HepG2 (cell line): ENCODE measurements around the gene RBM6. TPM values are rescaled to one million over a fixed set of nuclear protein-coding genes. Genes with fewer than 3 reads are reported as not detected.

Source experiments
- ATAC-seq: fragments of 200-7000 bp; cut with Tn5 transposase; 3 replicates; pipeline ENCODE4 v1.9.1; 2020; ENCODE audit warnings: mild to moderate bottlenecking, moderate library complexity
- BruUV-seq: library from RNA; stranded (reverse); fragments of 400-500 nt; replicated peaks from 2 replicates; lab custom pipeline; 2021; lab: Mats Ljungman, UMichigan
- CTCF ChIA-PET: fragments of 300-600 bp; formaldehyde crosslinking; extraction: SDS; loops from one replicate; lab custom pipeline; 2021; ENCODE audit warnings: low total read pairs, inconsistent platforms, low intra/inter-chr PET ratio; lab: Yijun Ruan, JAX
- POLR2A ChIA-PET: fragments of 350-600 bp; sonication (Branson Sonifier 250); formaldehyde crosslinking; loops from one replicate; lab custom pipeline; 2020; ENCODE audit warnings: antibody characterized with exemption, inconsistent platforms; lab: Yijun Ruan, JAX
- DNase-seq: peaks from one replicate; pipeline ENCODE4 v3.0.0-alpha.2; 2015; ENCODE audit warnings: low spot score
- FAIRE-seq: peaks from 3 replicates; lab custom pipeline; 2011; peaks lifted over from hg19 to GRCh38; lab: Jason Lieb, UNC
- H2AFZ ChIP-seq: one replicate; pipeline ENCODE4 v1.6.1; 2011; ENCODE audit warnings: low read length, inconsistent platforms
- H3K27ac ChIP-seq: fragments of 300-600 bp; 3 replicates; pipeline ENCODE4 v1.8.0; 2011; ENCODE audit warnings: mixed run types, mild to moderate bottlenecking, mixed read lengths, low read length, inconsistent platforms; ENCODE audit not compliant: insufficient read depth; ENCODE audit errors: extremely low read length
- H3K27me3 ChIP-seq, 2 experiments: fragments of 200-600 bp in 1 of 2; 2 replicates in 1 of 2; 3 replicates in 1 of 2; pipeline versions ENCODE4 v1.6.0 to v1.8.0; 2011; ENCODE audit warnings: low read length in 2 of 2, mild to moderate bottlenecking in 2 of 2, moderate library complexity in 2 of 2, inconsistent platforms in 1 of 2; ENCODE audit not compliant: insufficient read depth in 2 of 2, control insufficient read depth in 1 of 2
- H3K36me3 ChIP-seq, 2 experiments: fragments of 200-600 bp in 1 of 2; replicated peaks in 1 of 2; 2 replicates in 1 of 2; 3 replicates in 1 of 2; pipeline versions ENCODE4 v1.5.1 to v1.8.0; 2011; ENCODE audit warnings: low read length in 2 of 2, inconsistent platforms in 1 of 2; ENCODE audit not compliant: insufficient read depth in 2 of 2, control insufficient read depth in 1 of 2
- H3K4me1 ChIP-seq: 2 replicates; pipeline ENCODE4 v1.5.1; 2012; ENCODE audit warnings: low read length, inconsistent platforms; ENCODE audit not compliant: insufficient read depth
- H3K4me2 ChIP-seq: 2 replicates; pipeline ENCODE4 v1.6.0; 2011; ENCODE audit warnings: low read depth, low read length, inconsistent platforms
- H3K4me3 ChIP-seq, 3 experiments: fragments of 200-600 bp in 1 of 3; sonication (generic), shearing (Covaris generic) in 1 of 3; replicated peaks in 1 of 3; 2 replicates each; pipeline ENCODE4 v1.5.1; 2011 to 2016; ENCODE audit warnings: low read length in 3 of 3, inconsistent platforms in 2 of 3, low read depth in 2 of 3, mild to moderate bottlenecking in 2 of 3, control low read depth in 1 of 3, mixed read lengths in 1 of 3; ENCODE audit not compliant: insufficient read depth in 1 of 3
- H3K79me2 ChIP-seq: one replicate; pipeline ENCODE4 v1.6.1; 2011; ENCODE audit warnings: low read length, inconsistent platforms; ENCODE audit not compliant: insufficient read depth
- H3K9ac ChIP-seq: 2 replicates; pipeline ENCODE4 v1.6.0; 2011; ENCODE audit warnings: mild to moderate bottlenecking, low read depth, low read length, inconsistent platforms; ENCODE audit not compliant: insufficient read depth
- H3K9me3 ChIP-seq: 2 replicates; pipeline ENCODE4 v1.5.1; 2012; ENCODE audit warnings: mild to moderate bottlenecking, low read length
- H4K20me1 ChIP-seq: 2 replicates; pipeline ENCODE4 v1.6.0; 2011; ENCODE audit warnings: inconsistent platforms, mild to moderate bottlenecking, low read length, moderate library complexity; ENCODE audit not compliant: insufficient read depth
- ARHGAP35 ChIP-seq: sonication (generic); formaldehyde crosslinking; IDR thresholded peaks from 2 replicates; pipeline ENCODE4 v1.9.0; 2022; ENCODE audit warnings: mild to moderate bottlenecking, inconsistent platforms, moderate library complexity, missing genetic modification reagents, borderline replicate concordance
- BRF2 ChIP-seq: sonication (generic); formaldehyde crosslinking; IDR thresholded peaks from 2 replicates; pipeline ENCODE4 v1.8.1; 2022; ENCODE audit warnings: mild to moderate bottlenecking, missing genetic modification reagents
- CAMTA2 ChIP-seq: sonication (generic); formaldehyde crosslinking; IDR thresholded peaks from 2 replicates; pipeline ENCODE4 v1.4.0; 2020; ENCODE audit warnings: mild to moderate bottlenecking, missing genetic modification reagents, borderline replicate concordance
- CEBPB ChIP-seq: IDR thresholded peaks from 2 replicates; pipeline ENCODE4 v1.6.1; 2011; ENCODE audit warnings: low read depth, low read length, improper control_type of control experiment, borderline replicate concordance
- CEBPZ ChIP-seq: IDR thresholded peaks from 2 replicates; pipeline ENCODE4 v1.6.1; 2012; ENCODE audit warnings: low read length, improper control_type of control experiment
- DPF2 ChIP-seq: sonication (generic); formaldehyde crosslinking; IDR thresholded peaks from 2 replicates; pipeline ENCODE4 v1.4.0; 2020; ENCODE audit warnings: mild to moderate bottlenecking, low read depth, missing genetic modification reagents, borderline replicate concordance
- HHEX ChIP-seq: IDR thresholded peaks from 2 replicates; pipeline ENCODE4 v1.6.1; 2016; ENCODE audit warnings: control low read depth
- MAFF ChIP-seq: IDR thresholded peaks from 2 replicates; pipeline ENCODE4 v1.6.1; 2011; ENCODE audit warnings: low read depth, low read length, improper control_type of control experiment
- MED1 ChIP-seq: sonication (generic); formaldehyde crosslinking; IDR thresholded peaks from 2 replicates; pipeline ENCODE4 v1.4.0; 2020; ENCODE audit warnings: missing genetic modification reagents
- NFE2L1 ChIP-seq: sonication (generic); formaldehyde crosslinking; IDR thresholded peaks from 2 replicates; pipeline ENCODE4 v1.4.0; 2020; ENCODE audit warnings: missing genetic modification reagents, mild to moderate bottlenecking, borderline replicate concordance
- SAP130 ChIP-seq: IDR thresholded peaks from 2 replicates; pipeline ENCODE4 v1.6.1; 2016; ENCODE audit warnings: low read depth
- ZBTB4 ChIP-seq: sonication (generic); formaldehyde crosslinking; IDR thresholded peaks from 2 replicates; pipeline ENCODE4 v1.4.0; 2020; ENCODE audit warnings: missing genetic modification reagents, mild to moderate bottlenecking, borderline replicate concordance
- ZNF264 ChIP-seq: sonication (generic); formaldehyde crosslinking; IDR thresholded peaks from 2 replicates; pipeline ENCODE4 v1.4.0; 2020; ENCODE audit warnings: missing genetic modification reagents
- ZNF333 ChIP-seq: sonication (generic); formaldehyde crosslinking; IDR thresholded peaks from 2 replicates; pipeline ENCODE4 v1.4.0; 2020; ENCODE audit warnings: mild to moderate bottlenecking, missing genetic modification reagents, borderline replicate concordance
- ZNF562 ChIP-seq: sonication (generic); formaldehyde crosslinking; IDR thresholded peaks from 2 replicates; pipeline ENCODE4 v1.8.0; 2022; ENCODE audit warnings: missing genetic modification reagents, borderline replicate concordance
- ZSCAN21 ChIP-seq: sonication (generic); formaldehyde crosslinking; IDR thresholded peaks from 2 replicates; pipeline ENCODE4 v1.8.0; 2022; ENCODE audit warnings: mild to moderate bottlenecking, missing genetic modification reagents, moderate library complexity, borderline replicate concordance
- WGBS: methylation state at CpG from one replicate; pipeline ENCODE4 v1.1.6; 2017; ENCODE audit warnings: low lambda C conversion rate; 5-methylcytosine and 5-hydroxymethylcytosine counted together
- in situ Hi-C: cut with HindIII; loops from 2 replicates; pipeline ENCODE4 v1.10.0; 2017; ENCODE audit warnings: low pct_unique_long_range_greater_than_20kb; ENCODE audit not compliant: extremely low pct_ligation_motif_present
- intact Hi-C: fragments of 100-400 bp; cut with micrococcal nuclease; formaldehyde crosslinking; loops from one replicate; pipeline ENCODE4 v1.10.0; 2022; ENCODE audit not compliant: unreplicated experiment
- polyA plus RNA-seq, 8 experiments: library from polyadenylated mRNA; depleted of rRNA in 3 of 8; stranded (reverse) in 7 of 8; unstranded in 1 of 8; fragments of >200 nt; fragmentation: Illumina TruSeq in 4 of 8; extraction: Trizol in 4 of 8; gene quantifications; 2 replicates each; pipeline versions ENCODE4 v1.2.1 to v1.2.3, GENCODE V29; 2011 to 2016; ENCODE audit warnings: low read depth in 4 of 8, missing spikeins in 1 of 8, mixed read lengths in 1 of 8; ENCODE audit not compliant: insufficient read depth in 1 of 8
- total RNA-seq, 5 experiments: library from RNA; depleted of rRNA; stranded (reverse); fragments of >200 nt; fragmentation: Illumina TruSeq; extraction: Trizol; gene quantifications; 2 replicates each; pipeline ENCODE4 v1.2.3, GENCODE V29; 2016; ENCODE audit warnings: low read depth in 1 of 5

RBM6 gene
- total and polyA plus RNA-seq, 2 of the 13 experiments (the other 11 are each of a cell fraction or from before 2014, with no cell fraction given), result 72.7 to 86.1 TPM

GRCh38 chr3:49895791-49896190 is 44.2 kb upstream of the RBM6 start:
- intact Hi-C loops, result no loop called here
- no peak for DNase-seq
- TF ChIP-seq ZNF333 (no peak), MED1 (no peak), ZBTB4 (CRISPR knock-in tag) (no peak), ZNF562 (no peak), SAP130 (no peak), CEBPZ (no peak), CEBPB (no peak), MAFF (no peak), ARHGAP35 (CRISPR knock-in tag) (no peak), BRF2 (CRISPR knock-in tag) (no peak), CAMTA2 (CRISPR knock-in tag) (no peak), ZNF264 (CRISPR knock-in tag) (no peak), NFE2L1 (CRISPR knock-in tag) (no peak), ZSCAN21 (no peak), HHEX (CRISPR knock-in tag) (no peak), DPF2 (CRISPR knock-in tag) (no peak)
- TF ChIP-seq, all 625 proteins: peak for 0
- Histone ChIP-seq H3K4me2 (no peak overlapping the region), H3K4me3 (no peak overlapping the region), H3K4me1 (peaks cover 18% of the 10 kb centered on the region), H4K20me1 (no peaks in the 10 kb centered on the region), H3K27ac (no peak overlapping the region), H2AFZ (no peak overlapping the region), H3K9me3 (no peaks in the 10 kb centered on the region), H3K79me2 (no peaks in the 10 kb centered on the region), H3K27me3 (peaks cover 1 to 3% of the 10 kb centered on the region in 2 experiments; a peak in 1 of 5 replicates), H3K36me3 (no peaks in the 10 kb centered on the region), H3K9ac (no peak overlapping the region)
- ChIA-PET CTCF (no interaction called here), POLR2A (no interaction called here)
- FAIRE-seq (no peak), ATAC-seq (no peak)
- in situ Hi-C loops, result no loop called here
- no TSS peak for BruUV-seq
- WGBS, result 56% methylated on average over 7 of the region's 9 CpGs
